Cerebellar cortex (tissue), 1 donor: ENCODE measurements around the gene USH1C.

Experiments used
- DNase-seq: peaks from one replicate; pipeline ENCODE4 v3.0.0-alpha.2; 2015; ENCODE audit warnings: low spot score

The USH1C gene

GRCh38 chr11:17544181-17544622 is at the start of gene USH1C:
Gene USH1C (minus strand): TSS chr11:17544416. CDS start chr11:17544307, 109 bp downstream.
- no peak for DNase-seq

- no peak for DNase-seq
These were observed 49.4 kb upstream of the USH1C start for GRCh38 chr11:17593466-17594245.

GRCh38 chr11:17591293-17591692 is 47.1 kb upstream of the USH1C start:
- no peak for DNase-seq

GRCh38 chr11:17590463-17590862 is 46.2 kb upstream of the USH1C start:
- no peak for DNase-seq

GRCh38 chr11:17588721-17589120 is 44.5 kb upstream of the USH1C start:
- DNase-seq: no peak

- DNase-seq: no peak
These were observed 44.0 kb upstream of the USH1C start for GRCh38 chr11:17588166-17588565.

GRCh38 chr11:17585911-17586695 is 41.9 kb upstream of the USH1C start:
- DNase-seq: no peak

GRCh38 chr11:17581732-17582053 is 37.5 kb upstream of the USH1C start:
- no peak for DNase-seq

GRCh38 chr11:17581036-17581731 is 37.0 kb upstream of the USH1C start:
- DNase-seq: no peak

GRCh38 chr11:17580271-17580670 is 36.1 kb upstream of the USH1C start:
- DNase-seq: no peak

- no peak for DNase-seq
These were observed 35.2 kb upstream of the USH1C start for GRCh38 chr11:17579451-17579850.

- DNase-seq: no peak
These were observed 34.7 kb upstream of the USH1C start for GRCh38 chr11:17578958-17579357.

- DNase-seq: no peak
These were observed 34.1 kb upstream of the USH1C start for GRCh38 chr11:17578296-17578695.

GRCh38 chr11:17575431-17576425 is 31.5 kb upstream of the USH1C start:
- DNase-seq: no peak

- DNase-seq: no peak
These were observed 30.2 kb upstream of the USH1C start for GRCh38 chr11:17574141-17575091.

- DNase-seq: no peak
These were observed 29.3 kb upstream of the USH1C start for GRCh38 chr11:17573526-17573925.

- no peak for DNase-seq
These were observed 28.7 kb upstream of the USH1C start for GRCh38 chr11:17572791-17573460.

- no peak for DNase-seq
These were observed 28.1 kb upstream of the USH1C start for GRCh38 chr11:17572359-17572690.

- DNase-seq: no peak
These were observed 27.5 kb upstream of the USH1C start for GRCh38 chr11:17571431-17572358.
